Right hindlimb (tissue), 1 donor: ENCODE measurements around the gene DDX51.

ENCODE experiments used
- DNase-seq: peaks from one replicate; pipeline ENCODE4 v3.0.0-alpha.2; 2018

DDX51 gene

DNA sequence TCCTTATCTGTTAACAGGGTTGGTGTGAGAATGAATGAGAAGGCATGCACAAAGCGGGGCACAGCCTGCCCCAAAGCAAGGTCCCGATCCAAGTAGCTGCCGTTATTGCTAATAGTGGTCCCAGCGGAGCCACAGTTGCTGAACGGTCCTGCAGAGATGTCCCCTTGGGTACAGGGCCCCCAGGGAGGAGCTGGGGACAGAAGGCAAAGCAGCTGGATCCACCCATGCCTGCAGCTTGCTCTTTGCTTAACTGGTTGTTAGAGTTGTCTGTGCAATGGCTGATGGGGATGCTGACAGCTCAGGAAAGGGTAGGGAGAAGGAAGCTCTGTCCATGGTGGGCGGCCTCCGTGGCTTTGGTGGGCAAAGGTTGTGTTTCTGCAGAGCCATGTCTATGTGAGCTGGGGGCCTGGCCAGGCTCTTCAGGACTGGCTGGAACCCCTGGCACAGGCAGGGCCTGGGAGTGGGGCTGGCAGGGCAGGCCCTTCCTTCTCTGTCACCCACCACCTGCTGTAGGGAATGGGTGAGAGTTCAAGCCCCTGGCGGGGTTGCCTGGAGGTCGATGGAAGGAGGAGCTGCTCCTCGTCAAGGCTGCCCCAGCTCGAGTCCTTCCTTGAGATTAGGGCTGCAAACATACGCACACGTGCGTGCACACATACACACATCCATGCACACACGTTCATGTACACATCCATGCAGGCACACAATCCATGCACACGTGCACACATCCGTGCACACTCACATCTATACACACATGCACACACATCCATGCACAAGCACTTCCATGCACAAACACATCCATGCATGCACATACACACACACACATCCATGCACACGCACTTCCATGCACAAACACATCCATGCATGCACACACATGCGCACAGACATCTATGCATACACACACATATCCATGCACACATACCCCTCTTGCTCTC lies 35.6 kb upstream of the DDX51 start:
- DNase-seq, result no peak

GRCh38 chr12:132178801-132179401 lies 34.8 kb upstream of the DDX51 start:
- no peak for DNase-seq

GRCh38 chr12:132178316-132178715 lies 34.2 kb upstream of the DDX51 start:
- no peak for DNase-seq

DNA sequence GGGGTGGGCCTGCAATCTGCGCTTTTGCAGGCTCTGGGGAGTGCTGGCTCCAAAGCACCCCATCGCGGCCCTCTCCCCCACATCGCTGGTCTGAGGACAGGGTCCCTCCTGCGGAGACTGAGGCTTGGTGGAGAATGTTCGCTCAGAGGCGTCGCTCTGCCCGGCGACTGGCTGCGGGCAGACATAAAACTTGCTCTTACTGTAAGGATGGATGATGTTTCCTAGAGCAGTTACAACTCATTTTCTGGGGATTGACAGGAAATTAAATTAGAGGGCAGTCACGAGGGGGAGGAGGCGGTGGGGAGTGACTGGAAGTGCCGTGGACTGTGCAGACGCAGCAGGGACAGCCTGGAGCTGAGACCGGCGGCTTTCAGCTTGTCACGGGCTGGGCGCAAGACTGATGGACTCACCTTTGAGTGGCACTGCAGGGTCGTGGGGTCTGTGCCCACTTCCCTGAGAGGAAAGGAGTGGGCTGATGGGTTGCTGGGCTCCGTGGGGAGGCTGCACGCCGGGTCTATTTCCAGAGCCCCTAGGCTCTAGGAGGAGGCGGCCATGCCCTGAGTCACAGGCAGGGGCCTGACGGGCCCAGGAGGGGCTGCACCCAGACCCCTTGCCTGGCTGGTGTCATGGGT lies 32.9 kb upstream of the DDX51 start:
- no peak for DNase-seq

DNA sequence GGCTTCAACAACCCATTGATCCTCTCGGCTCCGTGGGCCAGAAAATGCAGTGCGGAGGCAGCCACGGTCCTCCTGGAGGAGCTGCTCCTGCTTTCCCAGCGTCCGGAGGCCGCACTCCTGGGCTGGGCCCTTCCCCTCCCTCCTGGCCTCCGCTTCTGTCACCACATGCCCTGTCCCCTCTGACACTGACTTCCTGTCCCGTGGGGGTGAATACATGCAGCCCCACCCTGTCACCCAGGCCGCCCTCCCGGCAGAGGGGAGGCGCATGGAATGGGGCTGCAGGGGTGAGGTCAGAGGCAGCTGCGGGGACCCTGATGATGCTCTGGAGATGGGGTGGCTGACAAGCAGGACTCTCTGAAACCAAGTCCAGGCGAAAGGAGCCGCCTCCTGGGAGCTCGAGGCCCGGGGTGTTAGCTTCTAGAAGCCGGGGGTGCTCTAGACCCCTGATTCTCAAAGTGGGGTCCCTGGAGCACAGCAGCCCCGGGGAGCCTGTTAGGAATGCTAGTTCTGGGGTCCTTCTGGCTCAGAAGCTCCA lies 32.3 kb upstream of the DDX51 start:
- DNase-seq, result no peak

DNA sequence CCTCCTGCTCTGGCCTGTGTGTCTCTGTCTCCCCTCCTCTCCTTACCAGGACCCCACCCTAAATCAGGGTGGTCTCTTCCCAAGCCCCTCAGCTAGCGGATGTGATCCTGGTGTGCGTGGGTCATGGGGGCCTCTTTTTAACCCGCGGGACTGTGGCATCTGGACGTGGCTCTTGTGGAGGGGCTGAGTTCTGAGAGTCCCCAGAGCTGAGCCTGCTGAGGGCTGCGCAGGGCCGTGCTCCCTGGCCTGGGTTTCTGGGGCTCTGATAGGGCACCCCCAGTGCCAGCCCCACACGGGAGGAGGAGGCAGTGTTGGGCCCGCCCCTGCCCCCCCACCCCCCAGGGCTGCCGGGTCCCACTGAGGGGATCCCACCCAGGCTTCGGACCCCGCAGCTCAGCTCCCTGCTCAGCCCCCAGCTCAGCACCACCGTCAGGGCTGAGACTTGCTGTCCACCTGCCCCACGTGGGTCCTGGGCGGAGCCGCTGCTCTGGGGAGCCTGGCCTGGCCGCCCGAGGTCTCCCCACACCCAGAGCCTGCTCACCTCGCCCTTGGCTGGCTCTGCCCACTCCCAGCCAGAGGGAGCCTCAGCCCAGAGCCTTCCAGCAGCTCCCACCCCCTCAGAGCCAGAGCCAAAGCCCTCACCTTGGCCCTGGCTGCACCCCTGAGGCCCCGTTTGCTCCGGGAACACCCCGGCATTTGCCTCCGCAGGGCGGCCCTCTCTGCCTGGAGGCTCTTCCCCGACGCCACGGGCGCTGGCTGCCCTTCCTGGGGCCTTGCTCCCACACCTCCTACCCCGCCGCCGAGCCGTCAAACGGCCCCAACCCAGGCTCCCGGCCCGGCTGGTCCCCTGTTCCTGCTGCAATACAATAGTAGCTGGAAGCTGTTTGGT lies 31.6 kb upstream of the DDX51 start:
- no peak for DNase-seq

DNA sequence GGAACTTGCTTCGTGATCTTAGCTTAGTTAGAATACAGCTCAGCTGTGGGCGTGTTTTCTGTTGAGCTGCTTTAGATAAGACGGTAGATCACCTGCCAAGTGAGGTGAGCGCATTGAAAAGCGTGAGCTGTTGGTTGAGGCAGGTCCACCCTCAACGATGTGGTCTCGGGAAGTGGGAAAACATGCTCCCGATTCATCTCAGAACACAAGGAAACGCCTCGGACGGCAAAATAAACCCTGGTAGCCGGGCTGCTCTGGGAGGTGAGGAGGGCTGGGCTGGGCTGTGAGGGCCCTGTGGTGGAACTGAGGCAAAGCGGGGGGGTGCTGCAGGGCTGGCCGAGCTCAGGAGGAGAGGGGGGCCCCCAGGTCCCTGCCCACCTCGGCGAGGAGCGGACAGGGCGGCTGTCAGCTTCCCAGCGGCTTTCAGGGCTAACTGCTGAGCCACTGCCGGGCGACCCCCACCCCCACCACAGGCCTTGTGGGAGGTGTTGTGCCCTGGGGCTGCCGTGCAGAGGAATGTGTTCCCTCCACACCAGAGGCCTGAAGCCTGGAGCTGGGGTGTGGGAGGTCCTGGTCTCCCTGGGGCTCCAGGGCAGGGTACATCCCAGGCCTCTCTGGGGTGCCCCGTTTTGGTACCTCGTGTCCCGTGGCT lies 30.8 kb upstream of the DDX51 start:
- DNase-seq, result no peak

DNA sequence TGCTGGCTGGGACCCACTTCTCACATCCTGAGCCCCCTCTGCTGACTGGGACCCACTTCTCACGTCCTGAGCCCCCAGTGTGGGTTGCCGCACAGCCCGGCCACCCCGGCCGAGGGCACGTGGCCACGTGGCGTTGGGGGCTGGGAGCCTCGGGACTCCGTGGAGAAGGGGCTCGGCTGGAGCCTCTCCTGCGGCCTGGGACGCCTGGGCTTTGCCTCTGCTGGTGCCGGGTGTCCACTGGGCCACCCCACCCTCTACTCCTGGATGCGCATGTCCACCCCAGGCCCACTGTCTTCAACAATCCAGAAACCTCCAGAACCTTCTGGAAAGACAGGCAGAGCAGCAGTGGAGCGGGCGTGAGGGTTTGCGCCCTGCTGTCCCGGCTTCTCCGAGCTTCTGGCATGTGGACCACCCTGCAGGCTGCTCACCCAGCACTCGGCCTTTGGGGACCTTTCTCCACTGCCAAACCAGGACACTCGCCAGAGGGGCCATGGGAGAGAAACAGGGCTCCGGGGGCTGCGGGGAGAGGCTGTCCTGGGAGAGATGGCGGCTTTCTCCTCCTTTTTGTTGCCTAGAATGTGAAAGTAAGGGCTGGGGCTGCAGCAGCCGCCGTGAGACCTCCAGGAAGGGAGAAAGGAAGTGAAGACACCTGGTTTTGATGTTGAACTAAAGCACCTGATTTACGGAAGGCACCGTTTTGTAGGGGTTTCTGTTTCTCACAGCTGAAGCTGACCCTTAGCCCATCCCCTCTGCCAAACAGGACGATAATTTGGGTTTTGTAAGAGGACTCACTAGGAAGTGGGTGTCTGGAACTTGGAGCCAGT lies 30.1 kb upstream of the DDX51 start:
- DNase-seq, result no peak

DNA sequence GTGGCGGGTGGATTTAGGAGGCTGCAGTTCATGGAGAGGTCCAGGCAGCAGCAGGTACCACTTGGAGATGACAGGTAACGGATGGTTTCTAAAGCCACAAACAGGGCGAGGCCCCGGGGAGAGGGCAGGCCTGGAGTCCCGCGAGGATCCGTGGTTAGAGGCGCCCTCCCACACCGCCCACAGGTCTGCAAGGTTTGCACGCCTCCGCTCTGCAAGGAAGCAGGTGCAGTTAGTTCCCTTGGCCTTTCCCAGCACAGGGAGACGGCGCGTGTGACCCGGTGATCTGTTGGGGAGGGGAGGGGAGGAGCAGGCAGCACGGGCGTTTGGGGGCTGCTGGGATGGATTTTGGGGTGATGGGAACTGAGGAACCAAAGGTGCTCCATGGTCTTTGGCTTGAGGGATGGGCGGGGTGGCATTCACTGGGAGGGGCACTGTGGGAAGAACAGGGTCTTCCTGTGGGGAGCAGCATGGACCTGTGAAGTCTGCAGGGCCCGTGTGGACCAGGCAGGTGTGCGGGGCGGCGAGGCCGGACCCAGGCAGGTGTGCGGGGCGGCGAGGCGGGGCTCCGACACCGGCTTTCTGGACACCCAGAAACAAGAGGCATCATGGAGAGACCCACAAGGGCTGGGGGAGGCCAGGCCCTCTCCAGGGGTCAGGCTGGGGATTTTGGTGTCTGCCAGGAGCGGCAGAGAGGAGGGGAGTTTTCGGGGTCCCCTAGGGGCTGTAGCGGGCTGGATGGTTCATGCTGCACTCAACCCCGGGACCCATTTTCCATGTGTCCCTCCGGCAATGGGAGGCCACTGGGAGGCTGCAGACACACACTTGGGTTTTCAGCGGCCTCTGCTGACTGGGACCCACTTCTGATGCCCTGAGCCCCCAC lies 29.3 kb upstream of the DDX51 start:
- DNase-seq, result no peak

- no peak for DNase-seq
Observed at GRCh38 chr12:132172619-132173018, 28.5 kb upstream of the DDX51 start.

GRCh38 chr12:132171968-132172521 lies 27.9 kb upstream of the DDX51 start:
- DNase-seq, result no peak

- no peak for DNase-seq
Observed at GRCh38 chr12:132171293-132171967, 27.3 kb upstream of the DDX51 start.

- no peak for DNase-seq
Observed at GRCh38 chr12:132170637-132171292, 26.6 kb upstream of the DDX51 start.

GRCh38 chr12:132170094-132170636 lies 26.0 kb upstream of the DDX51 start:
- DNase-seq, result no peak

- DNase-seq, result no peak
Observed at GRCh38 chr12:132169376-132169775, 25.3 kb upstream of the DDX51 start.

DNA sequence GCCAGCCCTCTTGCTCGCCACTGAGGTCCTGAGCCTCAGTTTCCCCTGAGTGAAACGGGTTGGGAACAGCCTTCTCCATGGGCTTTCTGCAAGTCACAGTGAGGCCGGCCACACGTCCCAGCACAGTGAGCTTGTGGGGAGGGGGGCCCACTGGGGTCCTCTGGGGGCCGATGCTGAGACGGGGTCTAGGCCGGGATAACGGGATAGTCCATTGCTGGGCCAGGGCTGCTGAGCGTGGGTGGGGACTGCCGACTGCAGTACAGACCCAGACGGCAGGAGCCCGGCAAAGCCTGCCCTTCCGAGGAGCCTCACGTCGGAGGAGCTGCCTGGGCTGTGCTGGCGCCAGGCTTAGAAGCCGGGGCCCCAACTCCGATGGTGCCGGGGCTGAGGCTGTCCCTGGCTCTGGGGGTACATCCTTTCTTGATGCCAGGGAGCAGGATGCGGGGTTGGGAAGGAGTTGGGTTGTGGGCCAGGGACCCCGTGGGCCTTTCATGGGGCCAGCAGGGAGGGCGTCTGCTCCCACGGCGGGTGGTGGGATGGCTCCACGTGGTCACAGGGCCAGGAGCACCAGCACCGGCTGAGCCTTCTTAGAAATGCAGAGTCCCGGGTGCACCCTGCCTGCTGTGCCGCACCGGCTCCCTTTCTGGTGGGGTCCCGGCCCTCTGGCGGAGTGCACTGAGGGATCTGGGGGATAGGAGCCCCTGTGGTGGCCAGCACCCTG lies 24.4 kb upstream of the DDX51 start:
- DNase-seq, result no peak

DNA sequence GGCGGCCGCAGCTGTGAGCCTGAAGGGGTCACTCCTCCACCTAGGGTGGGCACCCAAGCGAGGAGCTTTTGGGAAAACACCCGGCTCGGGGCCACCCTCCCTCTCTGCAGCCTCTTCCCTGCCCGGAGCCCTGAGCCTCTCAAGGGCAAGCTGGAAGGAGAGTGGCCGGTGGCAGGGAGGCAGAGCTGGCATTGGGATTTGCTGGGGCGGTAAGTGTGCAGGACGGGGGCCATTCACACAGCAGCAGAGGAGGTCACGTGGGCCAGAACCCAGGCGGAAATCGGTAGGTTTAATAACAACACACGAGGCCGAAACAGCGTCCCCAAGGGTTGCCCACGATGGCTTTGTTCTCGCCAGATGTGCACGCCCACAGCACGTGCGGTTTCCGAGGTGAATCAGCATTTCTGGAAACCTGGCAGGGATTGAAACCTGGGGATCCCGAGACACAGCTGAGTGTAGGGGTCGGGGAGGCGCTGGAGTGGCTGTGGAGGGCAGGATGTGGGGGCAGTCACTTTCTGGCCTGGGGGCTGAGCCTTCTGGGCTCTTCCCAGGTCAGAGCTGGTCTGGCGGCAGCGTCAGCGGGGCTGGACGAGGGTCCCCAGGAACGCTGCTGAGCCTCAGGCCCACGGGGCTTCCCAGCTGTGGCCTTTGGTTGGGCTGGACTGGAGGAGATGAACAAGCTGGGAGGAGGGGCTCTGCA lies 23.6 kb upstream of the DDX51 start:
- DNase-seq, result no peak
